Skeletal muscle cell (primary cell): ENCODE results near the gene GJA4.
A peak's percentile ranks its signal among the peaks of the same experiment; 100 is the strongest.
"Not testable (repeated sequence)": the region's sequence is repeated elsewhere in the genome, so short reads cannot be mapped to it uniquely, and the experiment has no call there.

Source experiments
- DNase-seq: peaks from one replicate; pipeline ENCODE4 v3.0.0-alpha.2; 2010; ENCODE audit warnings: low read depth
- H3K4me3 ChIP-seq: 2 replicates; pipeline ENCODE4 v1.5.1; 2011; ENCODE audit warnings: low read depth, mild to moderate bottlenecking, control low read depth, low read length, moderate library complexity

The GJA4 gene

GRCh38 chr1:34786521-34787325 is 6.1 kb upstream of the GJA4 start:
- peak; percentile 25 for DNase-seq
- H3K4me3 ChIP-seq, result no peak overlapping the region

DNA sequence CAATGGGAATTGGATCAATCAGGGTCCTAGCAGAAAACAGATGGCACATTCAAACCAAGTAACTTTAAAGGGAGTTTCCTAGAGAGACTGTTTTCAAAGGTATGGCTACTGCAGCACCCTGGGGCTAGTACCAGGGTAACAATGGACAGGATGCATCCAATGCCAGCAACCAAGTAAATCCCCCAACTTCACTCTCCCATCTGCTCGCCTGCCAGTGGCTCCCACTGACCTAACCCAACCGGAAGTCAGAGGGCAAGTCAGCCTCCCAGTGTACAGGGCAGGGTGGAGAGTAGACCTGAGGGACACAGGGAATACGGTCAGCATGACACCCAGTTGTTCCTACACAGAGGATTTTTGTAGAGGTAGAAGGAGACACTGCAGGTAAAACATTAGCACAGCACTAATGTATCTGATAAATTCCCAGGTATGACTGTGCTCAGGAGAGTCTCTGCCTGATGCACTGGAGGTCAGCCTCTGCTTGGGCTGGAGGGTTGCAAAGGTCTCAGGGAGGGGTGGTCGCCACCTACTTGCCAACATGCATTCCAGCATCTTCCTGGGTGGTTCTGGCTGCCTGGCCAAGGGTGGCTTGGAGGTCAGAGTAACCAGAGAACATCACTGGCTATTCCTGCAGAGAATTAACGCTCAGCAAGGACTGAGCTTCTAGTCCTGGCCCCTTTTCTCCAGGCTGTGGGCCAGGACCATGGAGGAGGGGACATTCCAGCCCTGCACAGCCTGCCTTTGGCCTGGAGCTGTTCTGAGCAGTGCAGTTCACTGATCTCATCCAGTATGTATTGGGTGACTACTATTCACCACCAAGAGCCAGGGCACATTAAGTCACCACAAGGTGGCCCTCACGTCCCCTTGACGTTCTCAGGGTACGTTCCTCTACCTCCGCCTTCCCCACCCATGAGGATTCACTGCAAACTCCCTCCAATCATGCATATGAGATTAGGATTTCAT is 5.1 kb upstream of the GJA4 start:
- H3K4me3 ChIP-seq, result no peak overlapping the region
- no peak for DNase-seq

DNA sequence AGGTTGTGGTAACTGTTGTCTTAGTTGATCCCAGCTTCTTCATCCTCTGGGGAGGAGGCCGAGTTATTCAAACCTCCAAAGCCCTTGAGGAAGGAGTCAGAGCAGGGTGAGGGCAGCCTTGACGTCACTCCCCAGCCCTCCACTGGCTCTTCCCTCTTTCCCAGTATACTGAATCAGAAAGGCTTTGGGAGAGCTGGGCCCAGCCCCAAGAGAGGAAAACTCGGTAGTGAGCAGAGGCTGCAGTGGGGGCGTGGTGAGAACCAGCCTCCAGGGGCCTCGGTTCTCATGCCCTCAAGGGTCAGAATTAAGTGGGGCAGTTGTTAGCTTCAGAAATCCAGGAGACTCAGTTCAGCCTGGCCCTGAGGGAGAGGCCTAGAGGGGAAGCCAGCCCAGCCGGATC is 1.8 kb upstream of the GJA4 start:
- H3K4me3 ChIP-seq, result no peak overlapping the region
- DNase-seq, result no peak

DNA sequence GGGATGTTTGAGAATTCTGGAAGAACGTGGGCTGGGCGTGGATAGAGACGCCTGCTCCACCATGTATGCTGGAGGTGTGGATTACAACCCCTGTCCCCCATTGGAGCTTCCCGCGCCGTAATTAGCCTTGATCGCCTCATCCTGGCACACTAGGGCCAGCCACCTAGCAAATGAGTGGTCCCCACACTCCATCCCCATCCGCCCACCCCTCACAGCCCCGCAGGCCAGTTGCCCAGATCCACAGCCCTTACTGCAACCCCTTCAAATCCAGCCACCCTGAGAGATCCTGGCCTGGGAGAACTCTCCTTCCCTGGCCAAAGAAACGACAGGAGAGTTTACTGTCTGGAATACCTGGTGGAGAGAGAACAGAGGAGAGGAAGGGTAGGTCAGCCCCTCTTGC is 375 bp upstream of the GJA4 start:
- no peak overlapping the region for H3K4me3 ChIP-seq
- no peak for DNase-seq

- no peak overlapping the region for H3K4me3 ChIP-seq
- DNase-seq, result no peak
Observed at GRCh38 chr1:34794001-34794789, 1.4 kb downstream of the GJA4 start.

DNA sequence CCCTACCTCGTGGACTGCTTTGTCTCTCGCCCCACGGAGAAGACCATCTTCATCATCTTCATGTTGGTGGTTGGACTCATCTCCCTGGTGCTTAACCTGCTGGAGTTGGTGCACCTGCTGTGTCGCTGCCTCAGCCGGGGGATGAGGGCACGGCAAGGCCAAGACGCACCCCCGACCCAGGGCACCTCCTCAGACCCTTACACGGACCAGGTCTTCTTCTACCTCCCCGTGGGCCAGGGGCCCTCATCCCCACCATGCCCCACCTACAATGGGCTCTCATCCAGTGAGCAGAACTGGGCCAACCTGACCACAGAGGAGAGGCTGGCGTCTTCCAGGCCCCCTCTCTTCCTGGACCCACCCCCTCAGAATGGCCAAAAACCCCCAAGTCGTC is 2.0 kb downstream of the GJA4 start:
- DNase-seq, result no peak
- H3K4me3 ChIP-seq, result no peak overlapping the region

DNA sequence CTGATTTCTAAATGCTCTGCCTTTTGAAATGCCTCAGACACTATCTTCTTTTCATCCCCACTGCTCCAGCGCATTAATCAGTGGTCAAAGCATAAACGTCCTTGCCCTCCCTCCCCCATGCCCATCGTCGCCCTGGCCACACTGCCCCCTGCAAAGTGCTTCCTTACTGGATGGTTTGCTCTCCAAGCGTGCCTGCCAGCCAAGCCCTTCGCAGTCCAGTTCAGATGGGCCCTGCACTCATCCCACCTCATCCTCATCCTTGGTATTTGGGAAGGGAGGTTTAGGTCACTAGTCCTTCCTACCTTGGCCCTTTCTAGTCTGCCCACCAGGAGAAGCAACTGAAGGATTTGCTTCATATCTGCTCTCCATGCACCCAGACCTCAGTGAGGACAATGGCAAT is 3.1 kb downstream of the GJA4 start:
- DNase-seq, result no peak
- H3K4me3 ChIP-seq, result no peak overlapping the region

- H3K4me3 ChIP-seq, result no peak overlapping the region
- no peak for DNase-seq
Observed at GRCh38 chr1:34796990-34797389, 4.2 kb downstream of the GJA4 start.

DNA sequence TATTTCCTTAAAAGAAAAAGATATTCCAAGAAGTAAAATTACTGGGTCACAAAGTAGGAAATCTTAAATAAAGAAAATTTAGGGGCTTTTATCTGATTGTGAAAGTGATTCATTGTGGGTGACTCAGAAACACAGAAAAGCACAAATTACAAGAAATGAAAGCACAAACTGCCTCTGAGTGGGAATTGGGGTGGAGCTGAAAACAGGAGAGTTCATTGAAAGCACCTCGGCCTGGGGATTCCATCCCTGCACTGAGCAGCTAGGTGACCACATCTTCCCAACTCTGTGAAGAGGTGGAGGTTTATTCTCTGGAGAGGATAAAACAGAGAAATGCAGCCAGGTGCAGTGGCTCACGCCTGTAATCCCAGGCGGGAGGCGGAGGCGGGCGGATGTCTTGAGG is 7.4 kb downstream of the GJA4 start:
- DNase-seq, result no peak

GRCh38 chr1:34803770-34804169 is 11.0 kb downstream of the GJA4 start:
- H3K4me3 ChIP-seq, result no peak overlapping the region
- DNase-seq, result no peak

More for the DNA sequence above, 7.4 kb downstream of the GJA4 start:
- no peak overlapping the region for H3K4me3 ChIP-seq

DNA sequence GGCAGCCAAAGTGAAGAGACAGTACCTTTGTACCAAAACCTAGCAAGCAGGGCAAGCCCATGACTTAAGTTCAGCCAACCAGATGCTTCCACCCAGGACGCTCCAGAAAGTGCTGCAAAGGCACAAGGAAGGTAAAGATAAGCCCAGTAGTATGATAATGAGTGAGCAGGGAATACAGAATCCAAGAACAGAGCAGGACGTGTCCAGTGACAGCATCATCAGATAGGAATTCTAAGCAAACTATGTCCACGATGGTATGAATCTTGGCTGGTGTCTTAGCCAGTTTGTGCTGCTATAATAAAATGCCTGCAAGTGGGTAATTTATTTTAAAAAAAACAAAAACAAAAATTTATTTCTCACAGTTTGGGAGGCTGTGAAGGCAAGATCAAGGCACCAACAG is 13.6 kb downstream of the GJA4 start:
- no peak overlapping the region for H3K4me3 ChIP-seq
- DNase-seq, result no peak

DNA sequence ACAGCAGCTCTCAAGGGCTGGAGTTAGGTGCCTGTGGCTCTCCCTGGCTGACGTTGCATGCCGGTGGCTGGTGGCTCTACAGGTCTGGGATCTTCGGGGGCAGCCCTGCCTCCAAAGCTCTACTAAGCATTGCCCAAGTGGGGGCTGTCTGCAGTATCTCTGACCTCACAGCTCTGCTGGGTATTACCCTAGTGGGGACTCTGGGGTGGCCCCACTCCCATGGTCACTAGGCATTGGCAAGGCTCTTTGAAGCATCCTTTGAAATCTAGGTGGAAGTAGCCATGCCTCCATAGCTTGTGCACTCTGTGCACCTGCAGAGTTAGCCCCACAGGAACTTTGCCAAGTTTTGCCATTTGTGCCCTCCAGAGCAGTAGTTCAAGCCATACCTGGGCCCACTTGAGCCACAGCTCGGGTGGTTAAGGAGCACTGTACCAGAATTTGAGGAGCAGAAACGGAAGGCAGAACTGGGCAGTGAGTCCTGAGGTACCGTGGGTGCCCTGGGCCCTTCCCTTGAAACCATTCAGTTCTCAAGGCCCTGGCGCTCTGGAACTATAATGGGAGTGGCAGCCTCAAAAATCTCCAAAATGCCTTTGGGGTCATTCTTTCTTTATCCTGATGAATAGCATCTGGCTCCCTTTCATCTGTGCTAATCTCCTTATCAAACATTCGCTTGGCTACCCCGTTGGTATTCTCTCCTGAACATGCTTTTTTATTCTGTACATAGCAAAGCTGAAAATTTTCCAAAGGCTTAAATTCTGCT is 15.4 kb downstream of the GJA4 start:
- no peak for DNase-seq
- H3K4me3 ChIP-seq, result no peak overlapping the region

DNA sequence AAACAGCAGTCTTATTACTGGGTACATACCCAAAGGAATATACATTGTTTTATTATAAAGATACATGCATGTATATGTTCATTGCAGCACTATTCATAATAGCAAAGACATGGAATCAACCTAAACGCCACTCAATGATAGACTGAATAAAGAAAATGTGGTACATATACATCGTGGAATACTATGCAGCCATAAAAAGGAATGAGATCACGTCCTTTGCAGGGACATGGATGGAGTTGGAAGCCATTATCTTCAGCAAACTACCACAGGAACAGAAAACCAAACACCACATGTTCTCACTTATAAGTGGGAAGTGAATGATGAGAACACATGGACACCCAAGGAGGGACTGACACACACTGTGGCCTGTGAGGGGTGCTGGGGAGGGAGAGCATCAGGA is 18.0 kb downstream of the GJA4 start:
- not testable (repeated sequence) for DNase-seq, H3K4me3 ChIP-seq

- no peak for DNase-seq
- no peak overlapping the region for H3K4me3 ChIP-seq
Observed at GRCh38 chr1:34816332-34816731, 23.5 kb downstream of the GJA4 start.

DNA sequence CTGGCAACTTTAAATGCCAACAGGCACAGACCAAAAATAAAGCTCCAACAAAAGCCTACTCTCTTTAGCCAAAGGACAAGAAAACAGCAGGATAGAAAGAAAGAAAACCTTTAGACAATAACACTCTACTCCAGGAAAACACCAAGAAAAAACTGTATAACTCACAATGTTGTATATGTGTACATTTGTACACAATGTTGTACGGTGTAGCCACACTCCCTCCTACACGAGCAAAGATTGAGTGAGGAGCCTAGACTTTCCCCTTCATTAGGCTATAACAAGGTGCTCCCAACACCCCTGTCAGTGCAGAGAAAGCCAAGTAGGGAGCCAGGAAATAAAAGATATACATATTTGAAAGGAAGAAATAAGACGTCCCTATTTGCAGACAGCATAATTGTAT is 24.0 kb downstream of the GJA4 start:
- no peak overlapping the region for H3K4me3 ChIP-seq
- DNase-seq, result no peak

DNA sequence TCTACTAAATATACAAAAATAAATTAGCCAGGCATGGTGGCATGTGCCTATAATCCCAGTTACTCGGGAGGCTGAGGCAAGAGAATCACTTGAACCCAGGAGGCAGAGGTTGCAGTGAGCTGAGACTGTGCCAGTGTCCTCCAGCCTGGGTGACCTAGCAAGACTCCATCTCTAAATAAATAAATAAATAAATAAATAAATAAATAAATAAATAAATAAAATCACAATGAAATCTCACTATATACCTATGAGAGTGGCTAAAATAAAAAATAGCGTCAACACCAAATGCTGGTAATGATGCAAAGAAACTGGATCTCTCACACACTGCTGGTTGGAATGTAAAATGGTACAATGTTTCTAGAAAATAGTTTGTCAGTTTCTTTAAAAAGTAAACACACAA is 26.1 kb downstream of the GJA4 start:
- H3K4me3 ChIP-seq, DNase-seq: not testable (repeated sequence)

DNA sequence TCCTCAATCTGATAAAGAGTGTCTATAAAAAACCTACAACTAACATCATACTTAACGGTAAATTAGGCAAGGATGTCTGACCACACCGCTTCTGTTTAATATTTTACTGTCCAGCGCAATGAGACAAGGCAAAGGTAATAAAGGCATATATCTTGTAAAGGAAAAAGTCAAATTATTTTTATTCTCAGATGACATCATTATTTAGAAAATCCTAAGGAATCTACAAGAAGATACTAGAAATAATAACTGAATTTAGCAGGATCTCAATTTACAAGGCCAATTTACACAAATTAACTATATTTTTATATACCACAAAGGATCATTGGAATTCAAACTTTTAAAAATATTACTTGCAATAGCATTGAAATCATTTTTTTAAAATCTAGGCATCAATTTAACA is 29.4 kb downstream of the GJA4 start:
- no peak for DNase-seq
- H3K4me3 ChIP-seq, result no peak overlapping the region

DNA sequence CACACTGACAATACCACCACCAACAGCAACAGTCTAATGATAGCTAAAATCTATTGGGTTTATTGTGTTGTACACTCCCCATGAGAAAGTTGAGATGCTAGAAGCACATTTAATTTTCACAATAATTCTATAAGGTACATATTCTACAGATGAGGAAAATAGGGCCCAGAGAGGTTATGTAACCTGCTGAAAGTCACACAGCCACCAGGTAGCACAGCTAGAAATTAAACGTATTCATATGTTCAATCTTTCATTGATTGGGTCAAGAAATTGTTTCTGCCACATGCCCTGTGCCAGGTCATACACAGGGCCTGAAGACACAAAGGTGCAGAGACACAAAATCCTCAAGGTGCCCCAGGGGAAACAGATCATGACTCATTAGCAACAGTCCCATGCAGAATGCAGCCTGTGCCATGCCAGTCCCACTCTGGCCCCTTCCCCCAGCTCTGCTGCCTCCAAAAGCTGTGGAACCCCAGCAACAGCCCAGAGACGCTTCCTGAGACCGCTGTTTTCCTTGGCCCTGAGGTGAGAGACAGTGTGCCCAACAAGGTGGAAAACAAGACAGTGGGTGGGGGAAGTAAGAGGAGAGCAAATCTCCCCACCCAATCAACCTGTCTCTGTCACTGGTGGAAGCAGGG is 32.1 kb downstream of the GJA4 start:
- H3K4me3 ChIP-seq, result no peak overlapping the region
- no peak for DNase-seq
